ENCODE results near the gene C16orf95.

Gene C16orf95

GRCh38 chr16:87266846-87267245, 50.3 kb downstream of the C16orf95 start:
- TF ChIP-seq USF1 (IDR thresholded peaks at IDR 0.05), result no peak
- TF ChIP-seq CEBPB (IDR thresholded peaks at IDR 0.05), result no peak
- TF ChIP-seq TAF1 (IDR thresholded peaks at IDR 0.05; ENCODE audit: low read depth), result no peak
- no peak for TF ChIP-seq TEAD4 (IDR thresholded peaks at IDR 0.05)
- TF ChIP-seq CREB1 (IDR thresholded peaks at IDR 0.05; ENCODE audit: low read depth), result no peak
- no peak for TF ChIP-seq RAD21 (IDR thresholded peaks at IDR 0.05; ENCODE audit: low read depth)
- TF ChIP-seq FOXM1 (IDR thresholded peaks at IDR 0.05; ENCODE audit: borderline replicate concordance, low read depth), result no peak
- no peak for TF ChIP-seq MAX (IDR thresholded peaks at IDR 0.05)
- TF ChIP-seq YY1 (IDR thresholded peaks at IDR 0.05; ENCODE audit: low read depth), result no peak
- no peak for TF ChIP-seq REST (IDR thresholded peaks at IDR 0.05; ENCODE audit: low read depth)
- TF ChIP-seq TCF12 (IDR thresholded peaks at IDR 0.05; ENCODE audit: low read depth), result no peak
- TF ChIP-seq EP300 (IDR thresholded peaks at IDR 0.05; ENCODE audit: borderline replicate concordance), result no peak
- no peak for TF ChIP-seq ZBTB7A (IDR thresholded peaks at IDR 0.05; ENCODE audit: low read depth)

GRCh38 chr16:87265261-87265660, 51.9 kb downstream of the C16orf95 start:
- no peak for TF ChIP-seq YY1 (IDR thresholded peaks at IDR 0.05; ENCODE audit: low read depth)
- TF ChIP-seq CEBPB (IDR thresholded peaks at IDR 0.05), result no peak
- TF ChIP-seq ZBTB7A (IDR thresholded peaks at IDR 0.05; ENCODE audit: low read depth), result no peak
- no peak for TF ChIP-seq CREB1 (IDR thresholded peaks at IDR 0.05; ENCODE audit: low read depth)
- TF ChIP-seq TAF1 (IDR thresholded peaks at IDR 0.05; ENCODE audit: low read depth), result no peak
- TF ChIP-seq REST (IDR thresholded peaks at IDR 0.05; ENCODE audit: low read depth), result no peak
- no peak for TF ChIP-seq MAX (IDR thresholded peaks at IDR 0.05)
- no peak for TF ChIP-seq RAD21 (IDR thresholded peaks at IDR 0.05; ENCODE audit: low read depth)
- no peak for TF ChIP-seq EP300 (IDR thresholded peaks at IDR 0.05; ENCODE audit: borderline replicate concordance)
- no peak for TF ChIP-seq EGR1 (IDR thresholded peaks at IDR 0.05)
- TF ChIP-seq TCF12 (IDR thresholded peaks at IDR 0.05; ENCODE audit: low read depth), result no peak
- no peak for TF ChIP-seq USF1 (IDR thresholded peaks at IDR 0.05)
- TF ChIP-seq NFIC (IDR thresholded peaks at IDR 0.05), result no peak

GRCh38 chr16:87264634-87265033, 52.6 kb downstream of the C16orf95 start:
- TF ChIP-seq EP300 (IDR thresholded peaks at IDR 0.05; ENCODE audit: borderline replicate concordance) (no peak), TEAD4 (IDR thresholded peaks at IDR 0.05) (no peak), CEBPB (IDR thresholded peaks at IDR 0.05) (no peak)

- TF ChIP-seq FOXM1 (IDR thresholded peaks at IDR 0.05; ENCODE audit: borderline replicate concordance, low read depth) (no peak), USF1 (IDR thresholded peaks at IDR 0.05) (peak; percentile 78), EP300 (IDR thresholded peaks at IDR 0.05; ENCODE audit: borderline replicate concordance) (no peak), TEAD4 (IDR thresholded peaks at IDR 0.05) (no peak), RAD21 (IDR thresholded peaks at IDR 0.05; ENCODE audit: low read depth) (no peak), CEBPB (IDR thresholded peaks at IDR 0.05) (no peak), EGR1 (IDR thresholded peaks at IDR 0.05) (no peak), REST (IDR thresholded peaks at IDR 0.05; ENCODE audit: low read depth) (peak; percentile 73), ZBTB7A (IDR thresholded peaks at IDR 0.05; ENCODE audit: low read depth) (no peak), YY1 (IDR thresholded peaks at IDR 0.05; ENCODE audit: low read depth) (no peak), MAX (IDR thresholded peaks at IDR 0.05) (peak; percentile 55)
Measured at GRCh38 chr16:87263418-87264052, 53.7 kb downstream of the C16orf95 start.

Measured in Ishikawa (cell line).